KBM-7 (cell line): ENCODE results near the gene TMEM120A.

Source experiments
- DNase-seq: peaks from one replicate; pipeline ENCODE4 v3.0.0-alpha.2; 2015
- in situ Hi-C: fragments of 300-500 bp; cut with MboI; formaldehyde crosslinking; loops from 2 replicates; pipeline ENCODE4 v1.14.3; 2020; ENCODE audit warnings: low sequenced_read_pairs, low pct_unique_long_range_greater_than_20kb, mixed read lengths

The TMEM120A gene

DNA sequence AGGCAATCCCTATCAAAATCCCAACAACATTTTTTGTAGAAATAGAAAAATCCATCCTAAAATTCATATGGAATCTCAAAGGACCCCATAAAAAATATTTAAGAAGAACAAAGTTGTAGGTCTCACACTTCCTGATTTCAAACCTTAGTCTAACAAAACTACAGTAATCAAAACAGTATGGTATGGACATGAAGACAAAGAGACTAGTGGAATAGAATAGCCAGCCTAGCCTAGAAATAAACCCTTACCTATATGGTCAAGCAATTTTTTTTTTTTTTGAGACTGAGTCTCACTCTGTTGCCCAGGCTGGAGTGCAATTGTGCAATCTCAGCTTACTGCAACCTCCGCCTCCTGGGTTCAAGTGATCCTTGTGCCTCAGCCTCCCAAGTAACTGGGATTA is 3.6 kb upstream of the TMEM120A start:
- in situ Hi-C loops: no loop called here
- no peak for DNase-seq

DNA sequence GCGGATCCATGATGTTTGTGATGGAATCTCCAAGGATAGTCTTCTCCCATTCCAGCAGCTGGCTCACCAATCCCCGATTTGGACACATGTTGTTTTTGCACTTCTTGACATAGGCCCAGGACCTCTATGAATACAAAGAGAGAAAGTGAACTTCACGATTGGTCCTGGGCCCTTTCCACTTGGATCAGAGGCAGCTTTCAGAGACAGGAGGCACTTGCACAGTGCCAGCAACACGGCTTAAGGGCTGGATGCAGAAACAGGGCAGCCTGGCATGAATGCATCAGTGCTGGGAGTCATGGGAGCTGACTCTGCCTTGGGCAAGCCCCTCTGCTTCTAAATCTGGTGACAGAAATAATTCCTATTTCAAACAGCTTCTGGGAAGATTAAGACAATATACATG is 2.1 kb upstream of the TMEM120A start:
- DNase-seq: no peak
- in situ Hi-C loops: no loop called here

DNA sequence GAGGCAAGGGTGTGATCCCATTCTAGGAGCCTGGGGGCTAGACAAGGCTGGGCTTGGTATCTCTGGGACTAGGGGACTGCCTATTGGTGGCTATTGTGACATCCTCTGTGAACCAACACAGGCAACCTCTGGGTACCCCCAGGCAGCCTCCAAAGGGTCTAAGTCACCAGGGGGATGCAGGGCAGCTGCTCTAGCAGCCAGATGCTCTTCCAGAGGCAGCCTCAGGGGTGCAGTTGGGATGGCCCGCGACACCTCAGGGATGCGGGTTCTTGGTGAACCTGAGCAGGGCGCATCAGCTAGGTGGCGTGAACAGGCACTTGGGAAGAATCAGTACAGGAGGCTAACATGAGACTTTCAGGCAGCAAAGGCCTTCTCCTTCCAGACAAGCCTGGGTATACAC is 1.6 kb upstream of the TMEM120A start:
- DNase-seq: no peak

DNA sequence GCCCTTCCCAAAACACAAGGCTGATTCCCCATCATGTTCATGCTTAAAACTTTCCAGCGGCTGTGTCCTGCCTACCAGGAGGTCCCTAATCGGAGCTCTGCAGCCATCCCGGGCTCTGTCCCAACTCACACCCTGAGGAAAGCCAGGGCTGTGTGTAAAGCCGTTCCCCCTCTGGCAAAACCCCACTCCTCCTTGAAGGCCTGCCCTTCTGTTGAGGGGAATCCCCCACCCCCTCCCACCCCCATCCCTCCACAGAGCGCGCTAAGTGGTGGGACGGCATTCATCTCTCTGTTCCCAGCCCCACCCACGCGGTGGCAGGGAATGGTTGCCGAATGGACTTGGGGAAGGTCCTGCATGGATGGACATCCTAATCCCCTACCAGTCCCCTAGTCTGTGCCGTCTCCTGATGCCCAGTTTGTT is 667 bp upstream of the TMEM120A start:
- no peak for DNase-seq
- in situ Hi-C loops: no loop called here

More for the DNA sequence above, 1.6 kb upstream of the TMEM120A start:
- in situ Hi-C loops: no loop called here

DNA sequence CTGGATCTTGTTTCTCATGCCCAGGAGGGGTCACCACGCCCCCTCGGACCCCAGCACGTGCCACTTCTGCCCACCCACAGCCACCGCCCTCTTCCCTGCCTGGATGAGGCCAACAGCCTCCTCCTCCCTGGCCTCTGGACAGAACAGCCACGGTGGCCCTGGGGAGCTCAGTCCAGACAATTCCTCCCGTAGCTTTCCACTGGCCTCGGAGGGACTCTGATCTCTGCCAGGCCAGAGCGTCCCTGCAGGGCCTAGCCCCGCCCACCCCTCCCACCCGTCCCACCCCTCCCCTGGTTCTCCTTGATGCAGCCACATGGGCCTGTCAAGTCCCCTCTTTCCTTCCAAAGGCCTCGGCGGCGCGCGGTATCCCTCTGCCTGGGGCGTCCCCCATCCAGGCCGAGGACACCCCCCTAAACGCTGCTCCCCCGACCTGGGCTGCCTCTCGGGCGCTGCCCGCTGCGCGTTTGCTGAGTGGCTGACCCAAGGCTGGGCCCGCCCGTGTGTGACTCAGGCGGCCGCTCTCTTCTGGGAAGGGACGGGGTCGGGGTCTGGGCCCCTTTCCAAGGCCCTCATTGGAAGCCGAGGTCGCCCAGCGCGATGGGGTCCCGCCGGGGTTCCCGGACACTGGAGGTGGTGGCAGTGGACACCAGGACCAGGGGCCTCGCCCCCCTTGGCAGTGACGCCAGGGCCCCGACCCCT is 557 bp downstream of the TMEM120A start:
- DNase-seq: no peak
- in situ Hi-C loops: no loop called here

DNA sequence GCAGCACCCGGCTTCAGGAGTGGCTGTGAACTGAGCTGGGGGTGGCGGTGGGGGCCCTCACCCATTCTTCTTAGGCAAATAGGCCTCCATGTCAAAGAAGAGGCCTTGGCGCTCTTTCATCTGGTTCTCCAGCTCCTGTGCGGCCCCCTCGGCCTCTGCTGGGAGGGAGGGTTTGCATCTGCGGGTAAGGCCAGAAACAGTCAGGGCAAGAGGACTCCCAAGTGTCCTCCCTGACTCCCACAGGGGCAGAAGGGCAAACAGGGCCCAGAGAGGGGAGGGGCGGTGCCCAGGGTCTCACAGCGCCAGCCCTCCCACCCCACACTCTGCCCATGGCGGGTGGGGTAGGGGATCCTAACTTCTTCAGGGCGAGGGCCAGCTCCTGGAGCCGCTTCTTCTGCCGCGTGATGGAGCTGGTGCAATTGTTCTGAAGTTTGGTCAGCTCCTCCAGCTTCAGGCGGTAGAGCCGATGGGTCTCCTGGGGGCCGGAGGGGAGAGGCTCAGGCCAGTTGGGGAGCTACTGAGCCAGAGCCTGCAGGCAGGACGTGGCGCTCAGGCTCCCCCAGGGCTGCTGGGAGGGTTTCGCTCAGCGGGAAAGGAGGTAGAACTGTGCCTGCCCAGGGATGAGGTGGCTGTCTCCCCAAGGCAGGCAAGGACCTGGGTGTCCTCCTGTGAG is 2.2 kb downstream of the TMEM120A start:
- no peak for DNase-seq
- in situ Hi-C loops: no loop called here

DNA sequence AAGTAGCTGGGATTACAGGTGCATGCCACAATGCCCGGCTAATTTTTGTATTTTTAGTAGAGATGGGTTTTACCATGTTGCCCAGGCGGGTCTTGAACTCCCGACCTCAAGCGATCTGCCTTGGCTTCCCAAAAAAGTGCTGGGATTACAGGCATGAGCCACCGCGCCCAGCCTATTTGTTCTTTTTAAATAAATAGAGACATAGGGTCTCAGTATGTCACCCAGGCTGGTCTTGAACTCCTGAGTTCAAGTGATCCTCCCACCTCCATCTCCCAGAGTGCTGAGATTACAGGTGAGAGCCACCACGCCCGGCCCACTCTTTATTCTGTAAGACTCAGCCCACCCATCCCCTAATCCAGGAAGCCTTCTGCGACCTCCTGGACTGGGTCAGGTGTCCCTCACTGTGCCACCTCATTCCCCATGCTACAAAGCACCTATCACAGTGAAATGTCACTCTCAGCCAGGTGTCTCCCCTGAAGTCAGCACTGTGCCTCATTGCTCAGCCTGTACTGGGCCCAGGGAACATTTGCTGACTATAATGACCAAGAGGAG is 2.8 kb downstream of the TMEM120A start:
- in situ Hi-C loops: no loop called here
- DNase-seq: no peak

DNA sequence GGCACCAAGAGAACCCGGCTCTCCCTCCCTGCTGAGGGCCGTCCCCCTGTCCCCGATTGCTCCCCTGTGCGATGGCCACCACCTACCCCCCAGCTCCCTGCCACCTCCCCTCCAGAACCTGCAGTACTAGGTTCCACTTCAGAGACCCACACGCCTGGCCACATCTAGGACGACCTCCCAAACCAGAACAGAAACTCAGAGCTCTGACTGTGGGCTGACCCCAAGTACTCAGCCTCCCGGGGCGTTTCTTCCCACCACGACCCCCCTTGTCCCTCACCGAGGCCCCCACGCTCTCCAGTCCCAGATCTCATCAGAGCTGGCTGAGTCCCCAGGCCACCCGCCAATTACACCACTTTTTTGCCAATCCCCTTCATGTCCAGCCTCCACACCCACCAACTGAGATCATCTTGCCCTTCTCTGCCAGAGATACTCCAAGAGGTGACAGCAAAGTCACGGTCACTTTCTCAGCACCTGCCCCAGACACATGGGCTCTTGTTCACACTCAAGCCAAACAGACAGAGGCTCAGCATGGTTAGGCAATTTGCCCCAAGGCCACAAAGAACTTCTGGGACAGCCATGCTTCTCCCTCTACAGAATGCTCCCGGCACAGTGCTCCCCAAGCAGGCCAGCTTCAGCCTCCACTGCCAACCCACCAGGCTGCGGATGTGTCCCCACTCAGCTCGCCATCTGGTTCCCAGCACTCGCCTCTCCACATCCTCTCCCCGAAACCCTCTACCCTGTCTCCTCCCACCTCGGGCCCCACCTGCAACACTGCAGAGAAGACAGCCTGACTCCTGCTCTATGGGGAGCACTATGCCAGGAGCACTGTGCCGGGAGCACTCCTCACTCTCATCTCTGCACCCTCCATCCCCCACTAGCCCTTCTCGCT is 4.7 kb downstream of the TMEM120A start:
- DNase-seq: no peak
- in situ Hi-C loops: no loop called here

DNA sequence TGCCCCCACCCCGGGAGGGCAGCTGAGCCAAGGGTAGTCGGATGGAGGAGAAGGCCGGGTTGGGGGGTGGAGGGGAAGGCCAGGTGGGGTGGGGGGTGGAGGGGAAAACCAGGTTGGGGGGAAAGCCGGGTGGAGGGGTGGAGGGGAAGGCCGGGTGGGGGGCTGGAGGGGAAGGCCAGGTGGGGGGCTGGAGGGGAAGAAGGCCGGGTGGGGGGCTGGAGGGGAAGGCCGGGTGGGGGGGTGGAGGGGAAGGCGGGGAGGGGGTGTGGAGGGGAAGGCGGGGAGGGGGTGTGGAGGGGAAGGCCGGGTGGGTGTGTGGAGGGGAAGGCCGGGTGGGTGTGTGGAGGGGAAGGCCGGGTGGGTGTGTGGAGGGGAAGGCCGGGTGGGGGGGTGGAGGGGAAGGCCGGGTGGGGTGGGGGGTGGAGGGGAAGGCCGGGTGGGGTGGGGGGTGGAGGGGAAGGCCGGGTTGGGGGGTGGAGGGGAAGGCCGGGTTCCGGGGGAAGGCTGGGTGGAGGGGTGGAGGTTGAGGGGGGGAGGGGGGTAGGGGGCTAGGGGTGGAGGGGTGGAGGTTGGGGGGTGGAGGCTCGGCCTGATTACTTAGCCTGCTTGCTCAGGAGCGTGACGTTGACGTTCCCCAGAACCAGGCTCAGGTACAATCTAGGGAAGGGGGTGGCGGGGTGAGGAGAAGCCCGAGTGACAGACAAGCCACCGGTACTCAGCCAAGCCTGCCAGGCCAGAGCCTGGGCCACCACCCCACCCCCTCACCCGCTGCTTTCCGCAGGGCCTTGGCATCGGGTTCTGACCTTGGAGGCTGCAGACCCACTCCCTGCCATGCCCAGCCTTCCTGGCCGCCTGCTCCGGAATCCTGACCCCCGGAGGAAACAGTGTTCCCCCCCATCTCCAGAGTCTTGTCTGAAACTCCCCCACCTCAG is 5.6 kb downstream of the TMEM120A start:
- in situ Hi-C loops: no loop called here

DNA sequence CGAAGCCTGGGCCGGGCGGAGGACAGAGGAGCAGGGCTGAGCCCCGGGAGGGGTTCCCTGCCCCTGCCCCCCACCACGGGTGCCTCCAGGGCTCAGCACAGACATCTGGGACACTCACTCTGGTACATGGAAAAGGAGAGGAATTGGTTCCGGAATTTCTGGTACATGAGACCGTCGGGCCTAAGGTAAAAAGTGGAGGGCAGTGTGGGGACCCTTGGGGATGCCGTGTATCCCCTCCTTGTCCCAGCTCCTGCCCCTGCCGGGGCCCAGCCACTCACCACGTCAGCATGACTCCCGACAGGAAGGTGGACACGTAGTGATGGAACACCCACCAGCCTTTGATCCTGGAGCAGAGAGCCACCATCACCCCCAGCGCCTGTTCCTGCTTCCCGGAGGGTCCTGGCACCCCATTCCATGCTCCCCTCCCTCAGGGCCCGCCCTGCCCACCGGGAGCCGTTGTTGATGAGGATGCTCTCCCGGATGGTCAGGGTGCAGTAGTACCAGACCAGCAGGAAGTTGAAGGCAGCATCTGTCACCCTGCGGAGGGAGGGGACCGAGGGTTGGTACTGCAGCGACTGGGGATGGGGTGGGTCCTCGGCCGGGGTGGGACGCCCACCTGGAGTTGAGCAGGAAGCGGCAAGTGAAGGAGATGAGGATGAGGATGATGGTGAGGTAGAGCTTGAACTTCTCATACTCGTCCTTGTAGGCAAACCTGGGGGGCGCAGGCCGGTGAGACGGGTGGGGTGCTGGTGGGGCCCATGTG is 6.4 kb downstream of the TMEM120A start:
- in situ Hi-C loops: no loop called here
- no peak for DNase-seq

More for the DNA sequence above, 5.6 kb downstream of the TMEM120A start:
- DNase-seq: no peak

DNA sequence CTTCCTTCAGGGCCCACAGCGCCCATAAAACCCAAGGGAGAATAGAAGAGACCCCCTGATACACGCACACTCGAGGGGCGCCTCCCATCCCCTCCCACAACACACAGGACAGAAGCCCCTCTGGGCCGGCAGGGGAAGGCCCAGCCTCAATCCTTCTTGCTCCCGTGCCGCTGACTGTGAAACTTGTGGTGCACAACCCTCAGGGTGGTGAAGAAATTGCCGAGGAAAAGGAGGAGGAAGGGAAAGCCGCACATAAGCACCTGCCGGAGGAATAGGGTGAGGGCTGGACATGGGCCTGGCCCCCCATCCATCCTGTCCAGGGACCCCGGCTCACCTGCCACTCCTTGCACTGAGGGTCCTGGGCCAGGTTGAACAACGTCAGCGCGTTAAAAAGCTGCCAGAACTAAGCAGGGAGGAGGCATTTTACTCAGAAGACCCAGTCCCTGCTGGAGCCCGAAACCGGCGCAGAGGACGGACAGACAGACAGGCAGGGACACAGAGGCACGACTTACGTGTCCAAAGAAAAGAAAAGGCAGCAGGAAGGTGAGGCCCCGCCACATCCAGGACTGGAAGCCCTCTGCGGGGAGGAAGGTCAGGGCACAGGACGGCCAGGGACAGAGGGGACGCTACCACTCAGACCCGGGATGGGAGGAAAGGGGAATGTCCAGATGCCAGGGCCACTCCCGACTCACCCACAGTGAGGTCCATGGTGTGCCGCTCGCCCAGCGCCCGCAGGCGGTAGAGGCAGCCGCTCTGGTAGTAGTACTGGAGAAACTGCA is 7.2 kb downstream of the TMEM120A start:
- no peak for DNase-seq
- in situ Hi-C loops: no loop called here

DNA sequence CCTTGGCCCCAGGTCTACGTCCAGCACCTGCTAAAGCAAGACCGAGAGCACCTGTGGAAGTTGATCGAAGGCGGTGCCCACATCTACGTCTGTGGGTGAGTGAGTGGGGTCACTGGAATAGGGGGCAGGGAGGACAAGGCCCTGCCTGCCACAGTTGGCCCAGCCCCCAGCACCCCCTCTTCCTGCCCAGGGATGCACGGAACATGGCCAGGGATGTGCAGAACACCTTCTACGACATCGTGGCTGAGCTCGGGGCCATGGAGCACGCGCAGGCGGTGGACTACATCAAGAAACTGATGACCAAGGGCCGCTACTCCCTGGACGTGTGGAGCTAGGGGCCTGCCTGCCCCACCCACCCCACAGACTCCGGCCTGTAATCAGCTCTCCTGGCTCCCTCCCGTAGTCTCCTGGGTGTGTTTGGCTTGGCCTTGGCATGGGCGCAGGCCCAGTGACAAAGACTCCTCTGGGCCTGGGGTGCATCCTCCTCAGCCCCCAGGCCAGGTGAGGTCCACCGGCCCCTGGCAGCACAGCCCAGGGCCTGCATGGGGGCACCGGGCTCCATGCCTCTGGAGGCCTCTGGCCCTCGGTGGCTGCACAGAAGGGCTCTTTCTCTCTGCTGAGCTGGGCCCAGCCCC is 8.1 kb downstream of the TMEM120A start:
- in situ Hi-C loops: no loop called here
- no peak for DNase-seq

DNA sequence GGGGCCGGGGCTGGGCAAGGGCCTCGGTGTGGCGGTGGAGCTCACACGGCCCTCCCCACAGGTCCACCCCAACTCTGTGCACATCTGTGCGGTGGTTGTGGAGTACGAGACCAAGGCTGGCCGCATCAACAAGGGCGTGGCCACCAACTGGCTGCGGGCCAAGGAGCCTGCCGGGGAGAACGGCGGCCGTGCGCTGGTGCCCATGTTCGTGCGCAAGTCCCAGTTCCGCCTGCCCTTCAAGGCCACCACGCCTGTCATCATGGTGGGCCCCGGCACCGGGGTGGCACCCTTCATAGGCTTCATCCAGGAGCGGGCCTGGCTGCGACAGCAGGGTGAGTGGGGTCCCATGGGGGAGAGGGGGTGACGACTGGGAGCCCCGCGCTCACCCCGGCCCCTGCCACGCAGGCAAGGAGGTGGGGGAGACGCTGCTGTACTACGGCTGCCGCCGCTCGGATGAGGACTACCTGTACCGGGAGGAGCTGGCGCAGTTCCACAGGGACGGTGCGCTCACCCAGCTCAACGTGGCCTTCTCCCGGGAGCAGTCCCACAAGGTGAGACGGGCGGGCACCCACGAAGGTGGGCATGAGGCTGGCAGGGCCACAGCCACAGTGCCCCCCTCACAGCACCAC is 8.8 kb downstream of the TMEM120A start:
- in situ Hi-C loops: no loop called here
- no peak for DNase-seq

DNA sequence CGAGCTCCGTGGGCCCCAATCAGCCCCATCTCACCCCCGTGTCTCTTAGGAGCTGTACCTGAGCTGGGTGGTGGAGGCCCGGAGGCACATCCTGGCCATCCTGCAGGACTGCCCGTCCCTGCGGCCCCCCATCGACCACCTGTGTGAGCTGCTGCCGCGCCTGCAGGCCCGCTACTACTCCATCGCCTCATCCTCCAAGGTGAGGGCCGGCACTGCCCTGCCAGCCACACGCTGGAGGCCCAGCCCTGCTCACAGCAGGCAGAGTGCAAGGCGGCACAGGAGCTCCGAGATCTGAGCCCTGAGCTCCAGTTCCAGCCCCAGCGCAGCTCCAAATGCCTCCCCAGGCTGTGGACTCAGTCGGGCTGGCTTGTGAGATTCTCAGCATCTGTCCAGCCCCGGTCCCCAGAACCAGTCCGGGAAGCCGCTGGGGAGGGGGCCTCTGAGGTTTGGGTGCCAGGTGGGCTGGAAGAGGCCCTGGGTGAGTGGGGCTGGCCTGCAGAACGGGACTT is 9.3 kb downstream of the TMEM120A start:
- in situ Hi-C loops: no loop called here

DNA sequence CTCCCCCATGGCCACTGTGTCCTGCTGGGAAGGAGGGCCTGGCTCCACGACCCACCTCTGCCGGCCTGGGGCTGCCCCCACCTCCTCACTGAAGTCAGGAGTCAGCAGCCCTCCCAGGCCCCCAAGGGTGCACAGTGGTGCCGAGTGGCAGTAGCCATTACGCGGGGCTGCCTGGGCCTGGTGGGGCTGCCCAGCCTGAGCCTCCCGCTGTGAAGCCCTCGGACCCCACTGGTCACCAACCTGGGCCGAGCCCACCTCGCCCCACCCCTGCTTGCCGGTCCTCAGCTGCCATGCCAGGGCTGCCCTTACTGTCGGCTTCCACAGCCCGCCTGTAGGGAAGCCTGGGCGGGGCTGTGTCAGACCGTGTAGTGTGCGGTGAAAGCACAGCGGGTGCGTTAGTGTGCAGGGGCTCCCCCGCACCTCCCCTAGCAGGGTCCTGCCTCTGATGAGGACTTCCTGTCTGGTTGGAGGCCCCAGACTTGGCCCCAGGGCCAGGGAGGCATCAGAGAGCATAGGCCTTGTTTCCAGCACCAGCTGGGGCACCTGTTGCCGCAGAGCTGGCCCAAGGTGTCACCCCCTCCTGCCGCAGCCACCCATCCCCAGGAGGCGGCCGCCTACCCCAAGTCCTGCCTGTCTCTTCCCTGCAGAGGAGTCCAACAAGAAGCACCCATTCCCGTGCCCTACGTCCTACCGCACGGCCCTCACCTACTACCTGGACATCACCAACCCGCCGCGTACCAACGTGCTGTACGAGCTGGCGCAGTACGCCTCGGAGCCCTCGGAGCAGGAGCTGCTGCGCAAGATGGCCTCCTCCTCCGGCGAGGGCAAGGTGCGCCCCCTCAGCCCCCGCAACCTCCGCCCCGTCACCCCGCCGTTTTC is 10.0 kb downstream of the TMEM120A start:
- DNase-seq: no peak
- in situ Hi-C loops: no loop called here

More for the DNA sequence above, 9.3 kb downstream of the TMEM120A start:
- no peak for DNase-seq
